Common myeloid progenitor, CD34-positive (primary cell): Measurements from ENCODE around the gene KDM1A.

Experiments
- CTCF ChIA-PET: fragments of 350-600 bp; sonication (Branson Sonifier 250); formaldehyde crosslinking; loops from one replicate; lab custom pipeline; 2021; ENCODE audit warnings: antibody characterized with exemption; lab: Charles Lee
- POLR2A ChIA-PET: fragments of 350-600 bp; sonication (Branson Sonifier 250); formaldehyde crosslinking; loops from one replicate; lab custom pipeline; 2021; ENCODE audit warnings: antibody characterized with exemption; lab: Charles Lee
- DNase-seq, 3 donors: peaks; one replicate each; pipeline versions ENCODE4 v3.0.0 to v3.0.0-alpha.2; 2013
- H3K27ac ChIP-seq, 2 experiments: 1 replicate in 1 of 2; 2 replicates in 1 of 2; pipeline ENCODE4 v1.7.0; 2013; ENCODE audit warnings: inconsistent platforms in 2 of 2, low read length in 2 of 2, mild to moderate bottlenecking in 2 of 2, low read depth in 1 of 2, moderate library complexity in 1 of 2; ENCODE audit not compliant: severe bottlenecking in 2 of 2, insufficient read depth in 1 of 2, poor library complexity in 1 of 2
- H3K27me3 ChIP-seq, 5 experiments: replicated peaks in 2 of 5; 1 replicate in 3 of 5; 2 replicates in 2 of 5; pipeline versions ENCODE4 v1.6.1 to v1.7.0; 2013; ENCODE audit warnings: low read length in 4 of 5, mild to moderate bottlenecking in 2 of 5, moderate library complexity in 2 of 5, inconsistent platforms in 1 of 5; ENCODE audit not compliant: insufficient read depth in 5 of 5, control insufficient read depth in 4 of 5
- H3K36me3 ChIP-seq, 4 experiments: 1 replicate in 2 of 4; 2 replicates in 2 of 4; pipeline versions ENCODE4 v1.6.1 to v1.7.0; 2013; ENCODE audit warnings: low read length in 3 of 4, control low read depth in 1 of 4, mild to moderate bottlenecking in 1 of 4; ENCODE audit not compliant: control insufficient read depth in 4 of 4, insufficient read depth in 4 of 4
- H3K4me1 ChIP-seq, 4 experiments: 1 replicate in 3 of 4; 2 replicates in 1 of 4; pipeline versions ENCODE4 v1.6.1 to v1.7.1; 2013; ENCODE audit warnings: low read length in 3 of 4, mild to moderate bottlenecking in 3 of 4, control low read depth in 1 of 4, inconsistent platforms in 1 of 4, moderate library complexity in 1 of 4; ENCODE audit not compliant: control insufficient read depth in 4 of 4, insufficient read depth in 4 of 4; ENCODE audit errors: control extremely low read depth in 1 of 4
- H3K4me3 ChIP-seq, 7 experiments: 1 replicate in 4 of 7; 2 replicates in 3 of 7; pipeline versions ENCODE4 v1.5.1 to v1.7.0; 2013; ENCODE audit warnings: mild to moderate bottlenecking in 7 of 7, low read length in 6 of 7, moderate library complexity in 6 of 7, inconsistent platforms in 2 of 7, low read depth in 2 of 7, control low read depth in 1 of 7; ENCODE audit not compliant: insufficient read depth in 4 of 7, control insufficient read depth in 1 of 7; ENCODE audit errors: extremely low read depth in 1 of 7
- H3K9me3 ChIP-seq, 5 experiments: 1 replicate in 4 of 5; 2 replicates in 1 of 5; pipeline versions ENCODE4 v1.6.1 to v1.7.1; 2013; ENCODE audit warnings: low read length in 4 of 5, mild to moderate bottlenecking in 2 of 5, inconsistent platforms in 1 of 5, low read depth in 1 of 5, moderate library complexity in 1 of 5; ENCODE audit not compliant: control insufficient read depth in 4 of 5, insufficient read depth in 2 of 5; ENCODE audit errors: control extremely low read depth in 1 of 5
- WGBS: methylation state at CpG from one replicate; pipeline ENCODE4 v1.1.5; 2013; ENCODE audit not compliant: insufficient coverage; 5-methylcytosine and 5-hydroxymethylcytosine counted together

KDM1A gene

GRCh38 chr1:23123528-23123927, 104.3 kb downstream of the KDM1A start:
- H3K27me3 ChIP-seq = no peaks in the 10 kb centered on the region
- ChIA-PET CTCF (interaction anchor here (1.2 to 4.2 kb wide), 3 partner anchors 12 to 61 kb away, joined by 3 to 24 read pairs (median 4); no protein-coding TSS in a partner anchor), POLR2A (interaction anchor here (1.2 kb wide), 1 partner anchor 93 kb away, joined by 3 read pairs; no protein-coding TSS in a partner anchor)
- H3K9me3 ChIP-seq = no peaks in the 10 kb centered on the region
- H3K4me1 ChIP-seq = peaks cover 0 to 29% (median 16%) of the 10 kb centered on the region in 4 experiments
- no peaks in the 10 kb centered on the region for H3K36me3 ChIP-seq
- H3K4me3 ChIP-seq = no peak overlapping the region
- H3K27ac ChIP-seq = no peak overlapping the region
- no peak for DNase-seq

- CTCF ChIA-PET = interaction anchor here (1.2 to 4.2 kb wide), 2 partner anchors 36 to 61 kb away, joined by 3 to 24 read pairs; no protein-coding TSS in a partner anchor
These were observed 105.2 kb downstream of the KDM1A start for GRCh38 chr1:23124259-23125026.

GRCh38 chr1:23125489-23125888, 106.2 kb downstream of the KDM1A start:
- Histone ChIP-seq H3K27ac (no peak overlapping the region), H3K4me1 (peaks cover 0 to 10% (median 7%) of the 10 kb centered on the region in 4 experiments), H3K27me3 (no peaks in the 10 kb centered on the region), H3K9me3 (no peaks in the 10 kb centered on the region), H3K36me3 (no peaks in the 10 kb centered on the region), H3K4me3 (no peak overlapping the region)
- POLR2A ChIA-PET = interaction anchor here (1.3 kb wide), 1 partner anchor 11 kb away, joined by 3 read pairs; no protein-coding TSS in a partner anchor
- WGBS = 100% methylated on average over 2 of the region's 4 CpGs
- CTCF ChIA-PET = interaction anchor here (4.2 kb wide), 1 partner anchor 59 kb away, joined by 24 read pairs; no protein-coding TSS in a partner anchor
- no peak for DNase-seq

More at GRCh38 chr1:23124259-23125026, 105.2 kb downstream of the KDM1A start:
- WGBS = 100% methylated on average over 1 of the region's 4 CpGs
- DNase-seq = no peak
- H3K27me3 ChIP-seq = no peaks in the 10 kb centered on the region
- no peaks in the 10 kb centered on the region for H3K36me3 ChIP-seq
- no peak overlapping the region for H3K27ac ChIP-seq
- peaks cover 0 to 21% (median 12%) of the 10 kb centered on the region in 4 experiments for H3K4me1 ChIP-seq
- POLR2A ChIA-PET = interaction anchor here (1.3 kb wide), 1 partner anchor 10 kb away, joined by 3 read pairs; no protein-coding TSS in a partner anchor
- no peak overlapping the region for H3K4me3 ChIP-seq
- no peaks in the 10 kb centered on the region for H3K9me3 ChIP-seq

GRCh38 chr1:23126200-23126599, 106.9 kb downstream of the KDM1A start:
- POLR2A ChIA-PET = no interaction called here
- CTCF ChIA-PET = interaction anchor here (4.2 kb wide), 1 partner anchor 59 kb away, joined by 24 read pairs; no protein-coding TSS in a partner anchor
- WGBS = 100% methylated on average over 1 of the region's 1 CpG
- H3K27me3 ChIP-seq = no peaks in the 10 kb centered on the region
- no peak for DNase-seq
- H3K27ac ChIP-seq = no peak overlapping the region
- H3K36me3 ChIP-seq = no peaks in the 10 kb centered on the region
- peaks cover 0 to 10% (median 7%) of the 10 kb centered on the region in 4 experiments for H3K4me1 ChIP-seq
- H3K9me3 ChIP-seq = no peaks in the 10 kb centered on the region
- H3K4me3 ChIP-seq = no peak overlapping the region

GRCh38 chr1:23126801-23127200, 107.5 kb downstream of the KDM1A start:
- Histone ChIP-seq H3K27ac (no peak overlapping the region), H3K36me3 (no peaks in the 10 kb centered on the region), H3K27me3 (no peaks in the 10 kb centered on the region), H3K4me3 (no peak overlapping the region), H3K4me1 (peaks cover 0 to 10% (median 7%) of the 10 kb centered on the region in 4 experiments), H3K9me3 (no peaks in the 10 kb centered on the region)
- ChIA-PET POLR2A (interaction anchor here (0.6 kb wide), 1 partner anchor 20 kb away, joined by 5 read pairs; no protein-coding TSS in a partner anchor), CTCF (interaction anchor here (0.6 to 4.2 kb wide), 2 partner anchors 19 to 58 kb away, joined by 3 to 24 read pairs; no protein-coding TSS in a partner anchor)
- DNase-seq = no peak
- WGBS = 100% methylated on average over 2 of the region's 3 CpGs

GRCh38 chr1:23129846-23130245, 110.6 kb downstream of the KDM1A start:
- CTCF ChIA-PET = no interaction called here
- POLR2A ChIA-PET = no interaction called here
- no peak for DNase-seq

GRCh38 chr1:23132033-23132432, 112.8 kb downstream of the KDM1A start:
- 83% methylated on average over 1 of the region's 1 CpG for WGBS
- ChIA-PET POLR2A (interaction anchor here (0.7 kb wide), 1 partner anchor 29 kb away, joined by 4 read pairs; no protein-coding TSS in a partner anchor), CTCF (interaction anchor here (0.9 to 2.5 kb wide), 6 partner anchors 12 to 54 kb away, joined by 3 to 12 read pairs (median 3); no protein-coding TSS in a partner anchor)
- Histone ChIP-seq H3K36me3 (no peaks in the 10 kb centered on the region), H3K27me3 (no peaks in the 10 kb centered on the region), H3K27ac (no peak overlapping the region), H3K9me3 (no peaks in the 10 kb centered on the region), H3K4me3 (no peak overlapping the region), H3K4me1 (no peaks in the 10 kb centered on the region)
- no peak for DNase-seq

More at GRCh38 chr1:23129846-23130245, 110.6 kb downstream of the KDM1A start:
- H3K27ac ChIP-seq = no peak overlapping the region
- no peaks in the 10 kb centered on the region for H3K36me3 ChIP-seq
- H3K4me3 ChIP-seq = no peak overlapping the region
- H3K27me3 ChIP-seq = no peaks in the 10 kb centered on the region
- H3K9me3 ChIP-seq = no peaks in the 10 kb centered on the region
- H3K4me1 ChIP-seq = peaks cover 0 to 3% (median 0%) of the 10 kb centered on the region in 4 experiments
